B cell (primary cell): ENCODE results near the gene FGFRL1. TPM values are rescaled to one million over a fixed set of nuclear protein-coding genes. Genes with fewer than 3 reads are reported as not detected.
"Not testable (repeated sequence)": the region's sequence is repeated elsewhere in the genome, so short reads cannot be mapped to it uniquely, and the experiment has no call there.

Experiments
- ATAC-seq: fragments of 200-7000 bp; cut with Tn5 transposase; one replicate; pipeline ENCODE4 v1.10.0; 2021; ENCODE audit warnings: low read depth, mild to moderate bottlenecking, moderate number of reproducible peaks, moderate library complexity
- CTCF ChIA-PET: fragments of 350-600 bp; sonication (Branson Sonifier 250); formaldehyde crosslinking; loops from one replicate; lab custom pipeline; 2021; ENCODE audit warnings: antibody characterized with exemption, inconsistent platforms; lab: Charles Lee
- POLR2A ChIA-PET: fragments of 350-600 bp; sonication (Branson Sonifier 250); formaldehyde crosslinking; loops from one replicate; lab custom pipeline; 2021; ENCODE audit warnings: antibody characterized with exemption; lab: Charles Lee
- DNase-seq: peaks from one replicate; pipeline ENCODE4 v3.0.0; 2013
- H2AFZ ChIP-seq: 2 replicates; pipeline ENCODE4 v1.6.1; 2012; ENCODE audit warnings: mild to moderate bottlenecking, low read depth, low read length; ENCODE audit not compliant: insufficient read depth, poor library complexity, severe bottlenecking
- H3K27ac ChIP-seq, 2 donors: 1 replicate in 1 of 2; 2 replicates in 1 of 2; pipeline ENCODE4 v1.5.1; 2012 to 2013; ENCODE audit warnings: low read length in 2 of 2, mild to moderate bottlenecking in 2 of 2, moderate library complexity in 1 of 2
- H3K27me3 ChIP-seq, 4 experiments: fragments of 200-600 bp in 1 of 4; sonication (generic) in 1 of 4; replicated peaks in 1 of 4; 1 replicate in 2 of 4; 2 replicates in 2 of 4; pipeline versions ENCODE4 v1.6.1 to v1.7.0; 2013 to 2016; ENCODE audit warnings: low read length in 3 of 4, mild to moderate bottlenecking in 2 of 4, mixed read lengths in 1 of 4, moderate library complexity in 1 of 4; ENCODE audit not compliant: insufficient read depth in 4 of 4, control insufficient read depth in 3 of 4; ENCODE audit errors: control extremely low read depth in 1 of 4
- H3K36me3 ChIP-seq, 2 experiments: replicated peaks in 1 of 2; 1 replicate in 1 of 2; 2 replicates in 1 of 2; pipeline versions ENCODE4 v1.6.1 to v1.7.1; 2013; ENCODE audit warnings: low read length in 1 of 2; ENCODE audit not compliant: insufficient read depth in 2 of 2, control insufficient read depth in 1 of 2; ENCODE audit errors: control extremely low read depth in 1 of 2, extremely low read depth in 1 of 2
- H3K4me1 ChIP-seq, 2 donors: fragments of 200-600 bp in 1 of 2; sonication (generic) in 1 of 2; 1 replicate in 1 of 2; 2 replicates in 1 of 2; pipeline versions ENCODE4 v1.5.1 to v1.6.1; 2013 to 2017; ENCODE audit warnings: low read length in 2 of 2; ENCODE audit not compliant: control insufficient read depth in 2 of 2, insufficient read depth in 2 of 2
- H3K4me2 ChIP-seq: replicated peaks from 2 replicates; pipeline ENCODE3; 2012; ENCODE audit warnings: mild to moderate bottlenecking, low read depth, low read length; ENCODE audit not compliant: poor library complexity, severe bottlenecking
- H3K4me3 ChIP-seq, 5 experiments: fragments of 200-600 bp in 1 of 5; sonication (generic) in 1 of 5; 1 replicate in 3 of 5; 2 replicates in 2 of 5; pipeline versions ENCODE4 v1.5.1 to v1.7.0; 2011 to 2016; ENCODE audit warnings: low read length in 4 of 5, mild to moderate bottlenecking in 4 of 5, low read depth in 2 of 5, control low read depth in 1 of 5, moderate library complexity in 1 of 5; ENCODE audit not compliant: insufficient read depth in 1 of 5; ENCODE audit errors: control extremely low read depth in 1 of 5, extremely low read depth in 1 of 5
- H3K79me2 ChIP-seq: fragments of 200-600 bp; sonication (generic); one replicate; pipeline ENCODE4 v1.6.0; 2016; ENCODE audit warnings: low read length; ENCODE audit not compliant: control insufficient read depth, insufficient read depth
- H3K9ac ChIP-seq: fragments of 200-600 bp; sonication (generic); 2 replicates; pipeline ENCODE4 v1.6.1; 2017; ENCODE audit warnings: mild to moderate bottlenecking, low read length, moderate library complexity
- H3K9me3 ChIP-seq, 3 donors: one replicate each; pipeline versions ENCODE4 v1.6.1 to v1.7.1; 2013; ENCODE audit warnings: low read length in 2 of 3; ENCODE audit not compliant: control insufficient read depth in 2 of 3, insufficient read depth in 1 of 3; ENCODE audit errors: control extremely low read depth in 1 of 3
- H4K20me1 ChIP-seq: 2 replicates; pipeline ENCODE4 v1.6.0; 2012; ENCODE audit warnings: mild to moderate bottlenecking, low read length; ENCODE audit not compliant: insufficient read depth, control insufficient read depth, poor library complexity, severe bottlenecking
- H3K27ac Mint-ChIP-seq: one replicate; pipeline ENCODE4 v1.8.0; 2021; ENCODE audit warnings: mixed read lengths
- H3K27me3 Mint-ChIP-seq: one replicate; pipeline ENCODE4 v1.8.0; 2021; ENCODE audit warnings: mixed read lengths
- H3K4me1 Mint-ChIP-seq: one replicate; pipeline ENCODE4 v1.8.0; 2021; ENCODE audit warnings: mixed read lengths
- H3K4me3 Mint-ChIP-seq: one replicate; pipeline ENCODE4 v1.8.0; 2021; ENCODE audit warnings: mixed read lengths
- H3K9me3 Mint-ChIP-seq: one replicate; pipeline ENCODE4 v1.8.0; 2022; ENCODE audit warnings: mixed read lengths; ENCODE audit not compliant: insufficient read depth
- WGBS: methylation state at CpG from one replicate; pipeline ENCODE4 v1.1.5; 2013; ENCODE audit warnings: missing lambda C conversion rate; ENCODE audit not compliant: insufficient coverage; 5-methylcytosine and 5-hydroxymethylcytosine counted together
- intact Hi-C: fragments of 100-400 bp; cut with micrococcal nuclease; formaldehyde crosslinking; loops from one replicate; pipeline ENCODE4 v1.10.0; 2022
- polyA plus RNA-seq: library from polyadenylated mRNA; depleted of rRNA; stranded (reverse); fragments of >200 nt; gene quantifications from 2 replicates; pipeline ENCODE4 v1.2.3, GENCODE V29; 2012
- total RNA-seq, 2 donors: library from RNA; stranded (reverse); fragments of 120-200 nt in 1 of 2; gene quantifications; 1 replicate in 1 of 2; 2 replicates in 1 of 2; pipeline versions ENCODE4 v1.2.3 to v1.2.4, GENCODE V29; 2013 to 2022

The FGFRL1 gene
- total and polyA plus RNA-seq, 2 donors (not counting 1 experiment from before 2014, with no cell fraction given): 24.1 to 28.9 TPM

DNA sequence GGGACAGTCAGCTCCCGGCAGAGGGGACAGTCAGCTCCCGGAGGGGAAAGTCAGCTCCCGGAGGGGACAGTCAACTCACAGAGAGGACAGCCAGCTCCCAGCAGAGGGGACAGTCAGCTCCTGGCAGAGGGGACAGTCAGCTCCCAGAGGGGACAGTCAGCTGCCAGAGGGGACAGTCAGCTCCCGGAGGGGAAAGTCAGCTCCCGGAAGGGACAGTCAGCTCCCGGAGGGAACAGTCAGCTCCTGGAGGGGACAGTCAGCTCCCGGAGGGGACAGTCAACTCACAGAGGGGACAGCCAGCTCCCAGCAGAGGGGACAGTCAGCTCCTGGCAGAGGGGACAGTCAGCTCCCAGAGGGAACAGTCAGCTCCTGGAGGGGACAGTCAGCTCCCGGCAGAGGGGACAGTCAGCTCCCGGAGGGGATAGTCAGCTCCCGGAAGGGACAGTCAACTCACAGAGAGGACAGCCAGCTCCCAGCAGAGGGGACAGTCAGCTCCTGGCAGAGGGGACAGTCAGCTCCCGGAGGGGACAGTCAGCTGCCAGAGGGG, 43.3 kb downstream of the FGFRL1 start:
- H3K27ac ChIP-seq, DNase-seq, H3K79me2 ChIP-seq, H3K27ac Mint-ChIP-seq, H3K27me3 Mint-ChIP-seq, H3K4me3 ChIP-seq, ATAC-seq, H3K9ac ChIP-seq, H3K36me3 ChIP-seq, H4K20me1 ChIP-seq, H3K27me3 ChIP-seq, intact Hi-C loops, H3K9me3 Mint-ChIP-seq, POLR2A ChIA-PET, H3K4me3 Mint-ChIP-seq, H2AFZ ChIP-seq, H3K4me2 ChIP-seq: not testable (repeated sequence)
- Histone ChIP-seq H3K9me3 (peaks cover 0 to 16% (median 0%) of the 10 kb centered on the region in 3 donors), H3K4me1 (peaks cover 11 to 18% of the 10 kb centered on the region in 2 donors)
- 90% methylated on average over 5 of the region's 11 CpGs for WGBS
- CTCF ChIA-PET: interaction anchor here (1.0 kb wide), 1 partner anchor 236 kb away, joined by 3 read pairs; no protein-coding TSS in a partner anchor
- H3K4me1 Mint-ChIP-seq: peaks cover 10% of the 10 kb centered on the region

DNA sequence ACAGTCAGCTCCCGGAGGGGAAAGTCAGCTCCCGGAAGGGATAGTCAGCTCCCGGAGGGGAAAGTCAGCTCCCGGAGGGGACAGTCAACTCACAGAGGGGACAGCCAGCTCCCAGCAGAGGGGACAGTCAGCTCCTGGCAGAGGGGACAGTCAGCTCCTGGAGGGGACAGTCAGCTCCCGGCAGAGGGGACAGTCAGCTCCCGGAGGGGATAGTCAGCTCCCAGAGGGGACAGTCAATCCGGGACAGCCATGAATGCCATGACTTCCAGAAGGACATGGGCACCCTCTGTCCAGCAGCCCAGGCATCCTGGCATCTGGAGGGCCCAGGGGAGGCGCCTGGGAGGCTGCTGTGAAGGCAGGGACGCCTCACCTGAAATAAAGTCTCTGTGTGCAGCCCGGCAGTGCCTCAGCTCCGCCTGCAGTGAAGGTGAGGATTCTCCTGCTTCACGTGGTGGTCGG, 43.8 kb downstream of the FGFRL1 start:
- 71% methylated on average over 10 of the region's 13 CpGs for WGBS

More for the DNA sequence above, 43.8 kb downstream of the FGFRL1 start:
- intact Hi-C loops, H3K79me2 ChIP-seq, H3K36me3 ChIP-seq, H3K9me3 Mint-ChIP-seq, H3K27me3 Mint-ChIP-seq, DNase-seq, H4K20me1 ChIP-seq, ATAC-seq: not testable (repeated sequence)
- Histone ChIP-seq H3K4me1 (peaks cover 11 to 17% of the 10 kb centered on the region in 2 donors), H3K4me3 (peak overlapping the region; percentile 36 to 66 (median 51)), H3K9ac (peak overlapping the region; percentile 65), H3K4me2 (peak overlapping the region; percentile 85), H3K27ac (peak overlapping the region; percentile 73 to 76), H3K9me3 (peaks cover 0 to 19% (median 0%) of the 10 kb centered on the region in 3 donors), H3K27me3 (peaks cover 0 to 12% (median 2%) of the 10 kb centered on the region in 4 experiments), H2AFZ (peak overlapping the region; percentile 79)
- Mint-ChIP-seq H3K4me1 (peaks cover 10% of the 10 kb centered on the region), H3K27ac (peak overlapping the region; percentile 84), H3K4me3 (peak overlapping the region; percentile 70)
- ChIA-PET POLR2A (interaction anchor here (1.1 kb wide), 1 partner anchor 381 kb away, joined by 3 read pairs; the partner anchor contains the start of genes ATP5ME and MYL5), CTCF (interaction anchor here (1.0 to 1.2 kb wide), 2 partner anchors 235 to 313 kb away, joined by 3 to 4 read pairs; no protein-coding TSS in a partner anchor)
